Mucosa of rectum (tissue), 2 donors: ENCODE results near the gene PPA1.

ENCODE experiments used
- H3K27ac ChIP-seq, 2 donors: one replicate each; pipeline ENCODE4 v1.7.0; 2013; ENCODE audit warnings: inconsistent platforms in 2 of 2, low read depth in 2 of 2, low read length in 2 of 2
- H3K27me3 ChIP-seq, 2 donors: one replicate each; pipeline ENCODE4 v1.7.0; 2013; ENCODE audit warnings: low read length in 2 of 2; ENCODE audit not compliant: control insufficient read depth in 2 of 2, insufficient read depth in 2 of 2
- H3K36me3 ChIP-seq, 2 donors: one replicate each; pipeline ENCODE4 v1.7.0; 2013; ENCODE audit warnings: low read length in 2 of 2; ENCODE audit not compliant: control insufficient read depth in 2 of 2, insufficient read depth in 2 of 2
- H3K4me1 ChIP-seq, 2 donors: one replicate each; pipeline ENCODE4 v1.7.0; 2013; ENCODE audit warnings: low read length in 2 of 2, mild to moderate bottlenecking in 1 of 2; ENCODE audit not compliant: control insufficient read depth in 2 of 2, insufficient read depth in 2 of 2
- H3K4me3 ChIP-seq, 2 donors: one replicate each; pipeline ENCODE4 v1.7.0; 2013; ENCODE audit warnings: low read length in 2 of 2
- H3K9ac ChIP-seq, 2 donors: one replicate each; pipeline ENCODE4 v1.7.0; 2013; ENCODE audit warnings: low read length in 2 of 2, low read depth in 1 of 2, mild to moderate bottlenecking in 1 of 2
- H3K9me3 ChIP-seq, 2 donors: one replicate each; pipeline ENCODE4 v1.7.0; 2013; ENCODE audit warnings: low read length in 2 of 2; ENCODE audit not compliant: control insufficient read depth in 2 of 2
- donor health status: healthy.
- donor health status: Normal muscosa, but diverticular disease.

PPA1 gene

GRCh38 chr10:70233109-70233938 is at the start of gene PPA1:
Gene PPA1 (minus strand): TSS chr10:70233429. CDS start chr10:70233327, 102 bp downstream.
- no peaks in the 10 kb centered on the region for H3K9me3 ChIP-seq
- no peaks in the 10 kb centered on the region for H3K27me3 ChIP-seq
- peak within 1 kb of the TSS; percentile 79 to 89 for H3K4me3 ChIP-seq
- peak within 1 kb of the TSS; percentile 92 to 98 for H3K9ac ChIP-seq
- peak within 1 kb of the TSS; percentile 90 to 95 for H3K27ac ChIP-seq
- H3K36me3 ChIP-seq, result no peaks in the 10 kb centered on the region
- H3K4me1 ChIP-seq, result peaks cover 12 to 18% of the 10 kb centered on the region in 2 donors

GRCh38 chr10:70281609-70282008 is 48.4 kb upstream of the PPA1 start:
- Histone ChIP-seq H3K9ac (no peak overlapping the region), H3K4me1 (peaks cover 0 to 4% of the 10 kb centered on the region in 2 donors), H3K27me3 (peaks cover 36 to 37% of the 10 kb centered on the region in 2 donors)

GRCh38 chr10:70280099-70280498 is 46.9 kb upstream of the PPA1 start:
- no peak overlapping the region for H3K27ac ChIP-seq
- H3K9ac ChIP-seq, result no peak overlapping the region
- no peaks in the 10 kb centered on the region for H3K36me3 ChIP-seq
- H3K27me3 ChIP-seq, result peaks cover 29 to 30% of the 10 kb centered on the region in 2 donors
- peaks cover 0 to 4% of the 10 kb centered on the region in 2 donors for H3K4me1 ChIP-seq
- H3K4me3 ChIP-seq, result no peak overlapping the region
- peaks cover 0 to 2% of the 10 kb centered on the region in 2 donors for H3K9me3 ChIP-seq

More at GRCh38 chr10:70281609-70282008, 48.4 kb upstream of the PPA1 start:
- no peak overlapping the region for H3K27ac ChIP-seq
- peaks cover 0 to 2% of the 10 kb centered on the region in 2 donors for H3K9me3 ChIP-seq
- no peaks in the 10 kb centered on the region for H3K36me3 ChIP-seq
- H3K4me3 ChIP-seq, result no peak overlapping the region

- H3K9me3 ChIP-seq, result no peaks in the 10 kb centered on the region
- H3K4me1 ChIP-seq, result no peaks in the 10 kb centered on the region
- H3K36me3 ChIP-seq, result no peaks in the 10 kb centered on the region
- no peak overlapping the region for H3K27ac ChIP-seq
- no peak overlapping the region for H3K4me3 ChIP-seq
- H3K27me3 ChIP-seq, result peaks cover 6 to 7% of the 10 kb centered on the region in 2 donors
- H3K9ac ChIP-seq, result no peak overlapping the region
Measured at GRCh38 chr10:70277396-70278030, 44.3 kb upstream of the PPA1 start.

GRCh38 chr10:70274643-70275042 is 41.4 kb upstream of the PPA1 start:
- Histone ChIP-seq H3K4me3 (no peak overlapping the region), H3K36me3 (no peaks in the 10 kb centered on the region), H3K9ac (no peak overlapping the region), H3K27ac (no peak overlapping the region), H3K27me3 (no peaks in the 10 kb centered on the region), H3K9me3 (no peaks in the 10 kb centered on the region), H3K4me1 (no peaks in the 10 kb centered on the region)

GRCh38 chr10:70272925-70273316 is 39.7 kb upstream of the PPA1 start:
- Histone ChIP-seq H3K9ac (no peak overlapping the region), H3K36me3 (no peaks in the 10 kb centered on the region), H3K9me3 (no peaks in the 10 kb centered on the region), H3K4me3 (no peak overlapping the region), H3K27me3 (no peaks in the 10 kb centered on the region), H3K27ac (no peak overlapping the region), H3K4me1 (no peaks in the 10 kb centered on the region)

- H3K36me3 ChIP-seq, result no peaks in the 10 kb centered on the region
- peaks cover 0 to 2% of the 10 kb centered on the region in 2 donors for H3K27me3 ChIP-seq
- no peak overlapping the region for H3K4me3 ChIP-seq
- no peak overlapping the region for H3K9ac ChIP-seq
- no peaks in the 10 kb centered on the region for H3K4me1 ChIP-seq
- H3K9me3 ChIP-seq, result no peaks in the 10 kb centered on the region
- no peak overlapping the region for H3K27ac ChIP-seq
Measured at GRCh38 chr10:70271996-70272924, 39.0 kb upstream of the PPA1 start.

GRCh38 chr10:70270952-70271351 is 37.7 kb upstream of the PPA1 start:
- H3K9me3 ChIP-seq, result no peaks in the 10 kb centered on the region
- H3K9ac ChIP-seq, result no peak overlapping the region
- H3K4me1 ChIP-seq, result no peaks in the 10 kb centered on the region
- no peaks in the 10 kb centered on the region for H3K36me3 ChIP-seq
- no peak overlapping the region for H3K27ac ChIP-seq
- no peak overlapping the region for H3K4me3 ChIP-seq
- peaks cover 0 to 2% of the 10 kb centered on the region in 2 donors for H3K27me3 ChIP-seq

GRCh38 chr10:70269741-70270140 is 36.5 kb upstream of the PPA1 start:
- Histone ChIP-seq H3K27ac (no peak overlapping the region), H3K9ac (no peak overlapping the region), H3K27me3 (peaks cover 0 to 2% of the 10 kb centered on the region in 2 donors), H3K4me1 (peaks cover 0 to 3% of the 10 kb centered on the region in 2 donors), H3K36me3 (no peaks in the 10 kb centered on the region), H3K9me3 (no peaks in the 10 kb centered on the region), H3K4me3 (no peak overlapping the region)
